VCaP (cell line): Measurements from ENCODE around the gene PPP1R12A.
A peak's percentile ranks its signal among the peaks of the same experiment; 100 is the strongest.
"Not testable (repeated sequence)": the region's sequence is repeated elsewhere in the genome, so short reads cannot be mapped to it uniquely, and the experiment has no call there.

Source experiments
- H3K27ac ChIP-seq: fragments of 450-650 bp; 2 replicates; pipeline ENCODE4 v1.5.1; 2017
- CTCF ChIP-seq: fragments of 450-650 bp; conservative IDR thresholded peaks from 2 replicates; pipeline ENCODE4 v1.5.1; 2017; ENCODE audit warnings: mild to moderate bottlenecking, moderate library complexity

PPP1R12A gene

GRCh38 chr12:79935021-79935623, at the start of gene PPP1R12A:
TSS of gene PPP1R12A (minus strand) at chr12:79935097. CDS start at chr12:79934931, 166 bp downstream.
- TF ChIP-seq CTCF = peak; percentile 35

DNA sequence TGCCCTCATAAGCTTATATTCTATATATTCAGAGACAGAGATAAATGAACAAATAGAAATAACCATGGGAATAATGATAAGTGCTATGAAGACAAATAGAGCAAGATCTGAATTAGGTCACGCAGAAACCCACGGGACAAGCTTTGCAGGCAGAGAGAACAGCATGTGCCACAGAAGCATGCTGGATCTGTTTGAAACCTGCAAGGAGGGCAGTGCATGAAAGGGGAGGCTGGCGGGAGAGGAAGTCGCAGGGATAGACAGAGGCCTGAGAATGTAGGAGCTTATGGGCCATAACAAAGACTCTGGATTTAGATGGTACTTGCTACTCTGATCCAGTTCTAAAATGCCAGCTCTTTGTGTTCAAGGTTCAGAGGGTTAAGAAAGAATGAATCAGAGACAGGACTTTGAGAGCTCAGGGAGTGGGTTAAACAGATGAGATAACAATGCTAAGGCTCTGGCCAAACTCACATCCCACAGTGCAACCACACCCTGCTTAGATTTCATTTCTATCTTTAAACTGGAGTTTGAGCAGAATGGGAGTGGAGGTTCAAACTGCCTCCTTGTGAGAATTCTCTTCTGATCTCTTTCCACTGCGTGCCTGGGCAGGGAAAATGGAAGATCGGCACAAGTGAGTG, 49.2 kb upstream of the PPP1R12A start:
- no peak for TF ChIP-seq CTCF
- H3K27ac ChIP-seq = no peak overlapping the region

More at GRCh38 chr12:79935021-79935623, at the start of gene PPP1R12A:
- peak within 1 kb of the TSS; percentile 96 for H3K27ac ChIP-seq

DNA sequence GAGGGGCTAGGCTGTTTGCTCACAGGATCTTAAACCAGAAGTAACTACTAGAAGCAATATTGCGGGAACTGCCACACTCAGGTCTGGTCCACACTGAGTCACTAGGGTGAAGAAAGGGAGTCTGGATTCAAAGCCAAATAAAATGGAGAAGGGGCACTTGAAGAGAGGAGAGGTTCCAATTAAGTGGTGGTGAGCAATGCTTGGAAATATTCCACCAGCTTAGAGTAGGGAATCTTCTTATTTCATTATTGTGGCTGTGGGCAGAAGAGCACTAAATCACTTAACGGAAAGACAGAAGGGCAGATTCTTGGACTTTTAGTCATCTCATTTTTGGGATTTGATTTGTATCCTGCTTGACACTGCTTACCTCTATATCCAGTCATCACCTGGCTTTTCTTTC, 48.6 kb upstream of the PPP1R12A start:
- no peak for TF ChIP-seq CTCF
- H3K27ac ChIP-seq = no peak overlapping the region

- TF ChIP-seq CTCF = no peak
- H3K27ac ChIP-seq = no peak overlapping the region
Observed at GRCh38 chr12:79982086-79983062, 47.5 kb upstream of the PPP1R12A start.

- TF ChIP-seq CTCF = no peak
- H3K27ac ChIP-seq = no peak overlapping the region
Observed at GRCh38 chr12:79978692-79979091, 43.8 kb upstream of the PPP1R12A start.

- not testable (repeated sequence) for H3K27ac ChIP-seq
Observed at GRCh38 chr12:79977856-79978460, 43.1 kb upstream of the PPP1R12A start.

- TF ChIP-seq CTCF = no peak
- no peak overlapping the region for H3K27ac ChIP-seq
Observed at GRCh38 chr12:79975143-79975542, 40.2 kb upstream of the PPP1R12A start.
